GM18873 (cell line): ENCODE results near the gene BANF2.
"Not testable (repeated sequence)": the region's sequence is repeated elsewhere in the genome, so short reads cannot be mapped to it uniquely, and the experiment has no call there.

Experiments
- ATAC-seq: cut with Tn5 transposase; IDR thresholded peaks from one replicate; pipeline ENCODE4 v1.9.1; 2021; ENCODE audit warnings: mild to moderate bottlenecking, moderate library complexity, moderate number of reproducible peaks; ENCODE audit not compliant: unreplicated experiment, low FRiP score

BANF2 gene

GRCh38 chr20:17707951-17708350 lies 8.2 kb downstream of the BANF2 start:
- not testable (repeated sequence) for ATAC-seq

GRCh38 chr20:17708675-17709360 lies 9.1 kb downstream of the BANF2 start:
- no peak for ATAC-seq

GRCh38 chr20:17709361-17710293 lies 9.9 kb downstream of the BANF2 start:
- ATAC-seq: no peak

GRCh38 chr20:17710379-17711266 lies 10.9 kb downstream of the BANF2 start:
- ATAC-seq: no peak

GRCh38 chr20:17711267-17711627 lies 11.5 kb downstream of the BANF2 start:
- ATAC-seq: no peak

GRCh38 chr20:17712201-17712600 lies 12.4 kb downstream of the BANF2 start:
- no peak for ATAC-seq

- no peak for ATAC-seq
These were observed 12.9 kb downstream of the BANF2 start for GRCh38 chr20:17712708-17713107.

- no peak for ATAC-seq
These were observed 14.8 kb downstream of the BANF2 start for GRCh38 chr20:17714597-17714996.

GRCh38 chr20:17715075-17715474 lies 15.3 kb downstream of the BANF2 start:
- no peak for ATAC-seq

- ATAC-seq: no peak
These were observed 16.6 kb downstream of the BANF2 start for GRCh38 chr20:17716331-17716730.

GRCh38 chr20:17720755-17721154 lies 21.0 kb downstream of the BANF2 start:
- no peak for ATAC-seq

GRCh38 chr20:17721802-17722486 lies 22.2 kb downstream of the BANF2 start:
- ATAC-seq: no peak

- no peak for ATAC-seq
These were observed 22.9 kb downstream of the BANF2 start for GRCh38 chr20:17722493-17723300.

GRCh38 chr20:17723301-17723691 lies 23.5 kb downstream of the BANF2 start:
- no peak for ATAC-seq

- no peak for ATAC-seq
These were observed 25.5 kb downstream of the BANF2 start for GRCh38 chr20:17725094-17725835.

- no peak for ATAC-seq
These were observed 27.1 kb downstream of the BANF2 start for GRCh38 chr20:17726902-17727301.

- ATAC-seq: no peak
These were observed 27.6 kb downstream of the BANF2 start for GRCh38 chr20:17727351-17727750.

- no peak for ATAC-seq
These were observed 28.3 kb downstream of the BANF2 start for GRCh38 chr20:17728074-17728473.

GRCh38 chr20:17730071-17730470 lies 30.3 kb downstream of the BANF2 start:
- ATAC-seq: no peak
